IMR-90 (cell line): ENCODE results near the gene GPC5. TPM values are rescaled to one million over a fixed set of nuclear protein-coding genes. Genes with fewer than 3 reads are reported as not detected.

ENCODE experiments used
- ATAC-seq: fragments of 200-7000 bp; cut with Tn5 transposase; 2 replicates; pipeline ENCODE4 v1.9.1; 2020; ENCODE audit warnings: low read depth, mild to moderate bottlenecking, moderate library complexity
- BruUV-seq: library from RNA; stranded (reverse); fragments of 400-500 nt; replicated peaks from 2 replicates; lab custom pipeline; 2021; lab: Mats Ljungman, UMichigan
- CTCF ChIA-PET: fragments of 300-600 bp; formaldehyde crosslinking; extraction: SDS; loops from one replicate; lab custom pipeline; 2021; ENCODE audit warnings: antibody characterized with exemption; lab: Yijun Ruan, JAX
- POLR2A ChIA-PET: fragments of 300-600 bp; sonication (Branson Sonifier 250); formaldehyde crosslinking; loops from one replicate; lab custom pipeline; 2022; ENCODE audit warnings: antibody characterized with exemption; ENCODE audit not compliant: unreplicated experiment; lab: Charles Lee
- DNase-seq: peaks from one replicate; pipeline ENCODE4 v3.0.0; 2013
- H2AFZ ChIP-seq: replicated peaks from 2 replicates; pipeline ENCODE3; 2013; ENCODE audit warnings: low read length, mild to moderate bottlenecking; ENCODE audit not compliant: poor library complexity
- H2AK5ac ChIP-seq: 2 replicates; pipeline ENCODE4 v1.6.1; 2013; ENCODE audit warnings: low read depth, low read length, inconsistent platforms
- H2AK9ac ChIP-seq: replicated peaks from 2 replicates; pipeline ENCODE3; 2013; ENCODE audit warnings: mild to moderate bottlenecking, low read depth, low read length, moderate library complexity; ENCODE audit not compliant: poor library complexity
- H2BK120ac ChIP-seq: 2 replicates; pipeline ENCODE4 v1.6.1; 2013; ENCODE audit warnings: low read depth, low read length, inconsistent platforms
- H2BK15ac ChIP-seq: 3 replicates; pipeline ENCODE4 v1.6.1; 2013; ENCODE audit warnings: low read depth, low read length, inconsistent platforms
- H2BK20ac ChIP-seq: 2 replicates; pipeline ENCODE4 v1.6.1; 2013; ENCODE audit warnings: low read depth, mild to moderate bottlenecking, inconsistent platforms, low read length, moderate library complexity
- H2BK5ac ChIP-seq: 2 replicates; pipeline ENCODE4 v1.6.1; 2013; ENCODE audit warnings: mild to moderate bottlenecking, low read depth, low read length, inconsistent platforms; ENCODE audit not compliant: poor library complexity, severe bottlenecking
- H3K14ac ChIP-seq: replicated peaks from 2 replicates; pipeline ENCODE4 v1.6.1; 2013; ENCODE audit warnings: low read depth, low read length, inconsistent platforms
- H3K18ac ChIP-seq: 2 replicates; pipeline ENCODE4 v1.6.1; 2013; ENCODE audit warnings: low read depth, low read length, control low read depth
- H3K23ac ChIP-seq: 2 replicates; pipeline ENCODE4 v1.6.1; 2013; ENCODE audit warnings: low read depth, low read length, inconsistent platforms
- H3K27ac ChIP-seq: 2 replicates; pipeline ENCODE4 v1.5.1; 2013; ENCODE audit warnings: mild to moderate bottlenecking, control low read depth, low read length; ENCODE audit not compliant: insufficient read depth
- H3K27me3 ChIP-seq: 2 replicates; pipeline ENCODE4 v1.6.1; 2013; ENCODE audit warnings: low read length; ENCODE audit not compliant: control insufficient read depth, insufficient read depth
- H3K36me3 ChIP-seq: 2 replicates; pipeline ENCODE4 v1.6.1; 2013; ENCODE audit warnings: low read length, mixed read lengths; ENCODE audit not compliant: control insufficient read depth, insufficient read depth
- H3K4ac ChIP-seq: 2 replicates; pipeline ENCODE4 v1.6.1; 2013; ENCODE audit warnings: low read depth, low read length, inconsistent platforms
- H3K4me1 ChIP-seq: 2 replicates; pipeline ENCODE4 v1.6.1; 2013; ENCODE audit warnings: low read length, mixed read lengths; ENCODE audit not compliant: control insufficient read depth, insufficient read depth
- H3K4me2 ChIP-seq: 2 replicates; pipeline ENCODE4 v1.6.1; 2013; ENCODE audit warnings: low read depth, mild to moderate bottlenecking, control low read depth, low read length, moderate library complexity
- H3K4me3 ChIP-seq: 2 replicates; pipeline ENCODE4 v1.5.1; 2013; ENCODE audit warnings: low read depth, mild to moderate bottlenecking, control low read depth, low read length, moderate library complexity; ENCODE audit not compliant: insufficient read depth
- H3K56ac ChIP-seq: 2 replicates; pipeline ENCODE4 v1.6.1; 2013; ENCODE audit warnings: low read length, inconsistent platforms; ENCODE audit not compliant: insufficient read depth; ENCODE audit errors: extremely low read depth
- H3K79me1 ChIP-seq, 2 experiments: 2 replicates each; pipeline ENCODE4 v1.6.1; 2013; ENCODE audit warnings: low read length in 2 of 2, inconsistent platforms in 1 of 2, low read depth in 1 of 2
- H3K9ac ChIP-seq: 2 replicates; pipeline ENCODE4 v1.6.1; 2013; ENCODE audit warnings: low read depth, low read length, control low read depth
- H3K9me1 ChIP-seq: 2 replicates; pipeline ENCODE4 v1.6.1; 2013; ENCODE audit warnings: low read length, inconsistent platforms; ENCODE audit not compliant: insufficient read depth
- H3K9me3 ChIP-seq: 2 replicates; pipeline ENCODE4 v1.6.1; 2013; ENCODE audit warnings: low read length; ENCODE audit not compliant: control insufficient read depth, insufficient read depth
- H4K20me1 ChIP-seq: 2 replicates; pipeline ENCODE4 v1.6.1; 2013; ENCODE audit warnings: low read length, inconsistent platforms; ENCODE audit not compliant: insufficient read depth
- H4K5ac ChIP-seq: 2 replicates; pipeline ENCODE4 v1.6.1; 2013; ENCODE audit warnings: mild to moderate bottlenecking, low read depth, low read length, control low read depth
- H4K8ac ChIP-seq, 2 experiments: 2 replicates each; pipeline ENCODE4 v1.6.1; 2013; ENCODE audit warnings: low read depth in 2 of 2, low read length in 2 of 2, control low read depth in 1 of 2, inconsistent platforms in 1 of 2
- H4K91ac ChIP-seq: 2 replicates; pipeline ENCODE4 v1.6.1; 2013; ENCODE audit warnings: low read depth, low read length, inconsistent platforms; ENCODE audit not compliant: insufficient read depth
- BHLHE40 ChIP-seq: fragments of 150-350 bp; IDR thresholded peaks from 2 replicates; pipeline ENCODE4 v1.6.1; 2016; ENCODE audit warnings: mild to moderate bottlenecking, low read depth, low read length
- CEBPB ChIP-seq: IDR thresholded peaks from 2 replicates; pipeline ENCODE4 v1.6.1; 2012; ENCODE audit warnings: low read depth, low read length, improper control_type of control experiment
- CHD1 ChIP-seq: IDR thresholded peaks from 2 replicates; pipeline ENCODE4 v1.6.1; 2012; ENCODE audit warnings: low read depth, low read length, improper control_type of control experiment
- FOS ChIP-seq: fragments of 150-350 bp; IDR thresholded peaks from 2 replicates; pipeline ENCODE4 v1.6.1; 2016; ENCODE audit warnings: low read depth, low read length
- MAFK ChIP-seq: IDR thresholded peaks from 2 replicates; pipeline ENCODE4 v1.6.1; 2012; ENCODE audit warnings: low read depth, low read length, improper control_type of control experiment
- MAZ ChIP-seq: IDR thresholded peaks from 2 replicates; pipeline ENCODE4 v1.6.1; 2012; ENCODE audit warnings: low read depth, mild to moderate bottlenecking, low read length, improper control_type of control experiment, moderate library complexity, borderline replicate concordance
- MXI1 ChIP-seq: IDR thresholded peaks from 2 replicates; pipeline ENCODE4 v1.6.1; 2012; ENCODE audit warnings: low read depth, mild to moderate bottlenecking, low read length, moderate library complexity, borderline replicate concordance
- NFE2L2 ChIP-seq: fragments of 150-350 bp; IDR thresholded peaks from 2 replicates; pipeline ENCODE4 v1.6.1; 2016; ENCODE audit warnings: low read depth, mild to moderate bottlenecking, low read length
- POLR2A ChIP-seq: IDR thresholded peaks from 2 replicates; pipeline ENCODE4 v1.6.1; 2012; ENCODE audit warnings: mild to moderate bottlenecking, low read depth, low read length
- RAD21 ChIP-seq: IDR thresholded peaks from 2 replicates; pipeline ENCODE4 v1.6.1; 2012; ENCODE audit warnings: low read length, improper control_type of control experiment
- RCOR1 ChIP-seq: IDR thresholded peaks from 2 replicates; pipeline ENCODE4 v1.6.1; 2012; ENCODE audit warnings: mild to moderate bottlenecking, low read length, improper control_type of control experiment; ENCODE audit not compliant: insufficient replicate concordance
- RFX5 ChIP-seq: IDR thresholded peaks from 2 replicates; pipeline ENCODE4 v1.8.0; 2012; ENCODE audit warnings: low read depth, mild to moderate bottlenecking, low read length, moderate library complexity
- SMC3 ChIP-seq: fragments of 150-350 bp; IDR thresholded peaks from 2 replicates; pipeline ENCODE4 v1.6.1; 2016; ENCODE audit warnings: low read depth, mild to moderate bottlenecking, antibody characterized with exemption, low read length, moderate library complexity
- dilution Hi-C: fragments of 300-500 bp; cut with HindIII; formaldehyde crosslinking; loops from one replicate; pipeline ENCODE4 v1.14.3; 2018; ENCODE audit warnings: low sequenced_read_pairs; ENCODE audit not compliant: unreplicated experiment
- in situ Hi-C: fragments of 300-500 bp; cut with MboI; formaldehyde crosslinking; loops from 3 replicates; pipeline ENCODE4 v1.14.3; 2019; ENCODE audit warnings: low sequenced_read_pairs, inconsistent platforms, mixed read lengths
- intact Hi-C: fragments of 100-400 bp; cut with micrococcal nuclease; formaldehyde crosslinking; loops from 2 replicates; pipeline ENCODE4 v1.10.0; 2022
- polyA plus RNA-seq, 3 experiments: library from polyadenylated mRNA; depleted of rRNA; stranded (reverse); fragments of >200 nt; gene quantifications; 2 replicates each; pipeline ENCODE4 v1.2.3, GENCODE V29; 2012; ENCODE audit warnings: low replicate concordance in 1 of 3
- total RNA-seq: library from RNA; depleted of rRNA; stranded (reverse); fragments of >200 nt; gene quantifications from 2 replicates; pipeline ENCODE4 v1.2.3, GENCODE V29; 2012
- TF ChIP-seq, protein P1 (sequence below): fragments of 150-350 bp; IDR thresholded peaks from 2 replicates; pipeline ENCODE4 v1.6.1; 2016; ENCODE audit warnings: low read depth, mild to moderate bottlenecking, low read length, moderate library complexity, borderline replicate concordance
- TF ChIP-seq, protein P2 (sequence below): fragments of 150-350 bp; IDR thresholded peaks from 2 replicates; pipeline ENCODE4 v1.6.1; 2017; ENCODE audit warnings: mild to moderate bottlenecking, antibody characterized with exemption, low read length, low read depth
- TF ChIP-seq, protein P3 (sequence below): conservative IDR thresholded peaks from 2 replicates; pipeline ENCODE4 v1.5.1; 2012; ENCODE audit warnings: mild to moderate bottlenecking, low read depth, low read length, improper control_type of control experiment

Gene GPC5
- total and polyA plus RNA-seq, 2 of the 4 experiments (the other 2 are of a cell fraction), result 0.94 to 1.8 TPM

GRCh38 chr13:91868351-91868750, 469.9 kb downstream of the GPC5 start:
- no peak for ATAC-seq
- H4K8ac ChIP-seq, result no peak overlapping the region
- dilution Hi-C loops, result no loop called here
- no peak overlapping the region for H3K4me2 ChIP-seq
- no peak overlapping the region for H3K23ac ChIP-seq
- no peaks in the 10 kb centered on the region for H3K27me3 ChIP-seq
- H3K18ac ChIP-seq, result no peak overlapping the region
- CTCF ChIA-PET, result no interaction called here
- no peak overlapping the region for H4K91ac ChIP-seq
- no peaks in the 10 kb centered on the region for H3K36me3 ChIP-seq
- no peak overlapping the region for H4K5ac ChIP-seq
- intact Hi-C loops, result no loop called here
- no peak overlapping the region for H2BK15ac ChIP-seq
- no peak overlapping the region for H2BK120ac ChIP-seq
- H3K14ac ChIP-seq, result no peak overlapping the region
- no peak overlapping the region for H3K4ac ChIP-seq
- no peak for DNase-seq
- H2AFZ ChIP-seq, result no peak overlapping the region
- no peak overlapping the region for H3K27ac ChIP-seq
- H3K4me3 ChIP-seq, result no peak overlapping the region
- in situ Hi-C loops, result no loop called here
- no peaks in the 10 kb centered on the region for H3K4me1 ChIP-seq
- no peak overlapping the region for H2AK5ac ChIP-seq
- H2BK20ac ChIP-seq, result no peak overlapping the region
- H3K9ac ChIP-seq, result no peak overlapping the region
- no peaks in the 10 kb centered on the region for H3K9me1 ChIP-seq
- no peaks in the 10 kb centered on the region for H3K9me3 ChIP-seq
- POLR2A ChIA-PET, result interaction anchor here (0.6 kb wide), 1 partner anchor 32 kb away, joined by 4 read pairs; no protein-coding TSS in a partner anchor
- no peak overlapping the region for H2AK9ac ChIP-seq
- H3K79me1 ChIP-seq, result no peaks in the 10 kb centered on the region
- no peak overlapping the region for H2BK5ac ChIP-seq
- BruUV-seq, result no TSS peak
- no peak overlapping the region for H3K56ac ChIP-seq
- no peaks in the 10 kb centered on the region for H4K20me1 ChIP-seq
- TF ChIP-seq NFE2L2 (no peak), BHLHE40 (no peak), SMC3 (no peak), RAD21 (no peak), RFX5 (no peak), RCOR1 (no peak), CEBPB (no peak), MAFK (no peak), MAZ (no peak), FOS (no peak), POLR2A (no peak), CHD1 (no peak), MXI1 (no peak)
- TF ChIP-seq, protein P1, sequence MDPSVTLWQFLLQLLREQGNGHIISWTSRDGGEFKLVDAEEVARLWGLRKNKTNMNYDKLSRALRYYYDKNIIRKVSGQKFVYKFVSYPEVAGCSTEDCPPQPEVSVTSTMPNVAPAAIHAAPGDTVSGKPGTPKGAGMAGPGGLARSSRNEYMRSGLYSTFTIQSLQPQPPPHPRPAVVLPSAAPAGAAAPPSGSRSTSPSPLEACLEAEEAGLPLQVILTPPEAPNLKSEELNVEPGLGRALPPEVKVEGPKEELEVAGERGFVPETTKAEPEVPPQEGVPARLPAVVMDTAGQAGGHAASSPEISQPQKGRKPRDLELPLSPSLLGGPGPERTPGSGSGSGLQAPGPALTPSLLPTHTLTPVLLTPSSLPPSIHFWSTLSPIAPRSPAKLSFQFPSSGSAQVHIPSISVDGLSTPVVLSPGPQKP, result no peak
- TF ChIP-seq, protein P2, sequence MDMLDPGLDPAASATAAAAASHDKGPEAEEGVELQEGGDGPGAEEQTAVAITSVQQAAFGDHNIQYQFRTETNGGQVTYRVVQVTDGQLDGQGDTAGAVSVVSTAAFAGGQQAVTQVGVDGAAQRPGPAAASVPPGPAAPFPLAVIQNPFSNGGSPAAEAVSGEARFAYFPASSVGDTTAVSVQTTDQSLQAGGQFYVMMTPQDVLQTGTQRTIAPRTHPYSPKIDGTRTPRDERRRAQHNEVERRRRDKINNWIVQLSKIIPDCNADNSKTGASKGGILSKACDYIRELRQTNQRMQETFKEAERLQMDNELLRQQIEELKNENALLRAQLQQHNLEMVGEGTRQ, result no peak
- TF ChIP-seq, protein P3, sequence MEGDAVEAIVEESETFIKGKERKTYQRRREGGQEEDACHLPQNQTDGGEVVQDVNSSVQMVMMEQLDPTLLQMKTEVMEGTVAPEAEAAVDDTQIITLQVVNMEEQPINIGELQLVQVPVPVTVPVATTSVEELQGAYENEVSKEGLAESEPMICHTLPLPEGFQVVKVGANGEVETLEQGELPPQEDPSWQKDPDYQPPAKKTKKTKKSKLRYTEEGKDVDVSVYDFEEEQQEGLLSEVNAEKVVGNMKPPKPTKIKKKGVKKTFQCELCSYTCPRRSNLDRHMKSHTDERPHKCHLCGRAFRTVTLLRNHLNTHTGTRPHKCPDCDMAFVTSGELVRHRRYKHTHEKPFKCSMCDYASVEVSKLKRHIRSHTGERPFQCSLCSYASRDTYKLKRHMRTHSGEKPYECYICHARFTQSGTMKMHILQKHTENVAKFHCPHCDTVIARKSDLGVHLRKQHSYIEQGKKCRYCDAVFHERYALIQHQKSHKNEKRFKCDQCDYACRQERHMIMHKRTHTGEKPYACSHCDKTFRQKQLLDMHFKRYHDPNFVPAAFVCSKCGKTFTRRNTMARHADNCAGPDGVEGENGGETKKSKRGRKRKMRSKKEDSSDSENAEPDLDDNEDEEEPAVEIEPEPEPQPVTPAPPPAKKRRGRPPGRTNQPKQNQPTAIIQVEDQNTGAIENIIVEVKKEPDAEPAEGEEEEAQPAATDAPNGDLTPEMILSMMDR, result no peak
